ENCODE results near the gene CCDC71.

GRCh38 chr3:49171775-49172500 is 5.8 kb upstream of the CCDC71 start:
- TF ChIP-seq CTCF (IDR thresholded peaks at IDR 0.05) = no peak
- TF ChIP-seq POLR2A (IDR thresholded peaks at IDR 0.05) = no peak
- no peak for TF ChIP-seq POLR2AphosphoS5 (IDR thresholded peaks at IDR 0.05)
